ENCODE data around the gene ZYX. TPM values are rescaled to one million over a fixed set of nuclear protein-coding genes. Genes with fewer than 3 reads are reported as not detected.

The ZYX gene
- total RNA-seq, 1 experiment from 2014 or later, result 132 TPM

DNA sequence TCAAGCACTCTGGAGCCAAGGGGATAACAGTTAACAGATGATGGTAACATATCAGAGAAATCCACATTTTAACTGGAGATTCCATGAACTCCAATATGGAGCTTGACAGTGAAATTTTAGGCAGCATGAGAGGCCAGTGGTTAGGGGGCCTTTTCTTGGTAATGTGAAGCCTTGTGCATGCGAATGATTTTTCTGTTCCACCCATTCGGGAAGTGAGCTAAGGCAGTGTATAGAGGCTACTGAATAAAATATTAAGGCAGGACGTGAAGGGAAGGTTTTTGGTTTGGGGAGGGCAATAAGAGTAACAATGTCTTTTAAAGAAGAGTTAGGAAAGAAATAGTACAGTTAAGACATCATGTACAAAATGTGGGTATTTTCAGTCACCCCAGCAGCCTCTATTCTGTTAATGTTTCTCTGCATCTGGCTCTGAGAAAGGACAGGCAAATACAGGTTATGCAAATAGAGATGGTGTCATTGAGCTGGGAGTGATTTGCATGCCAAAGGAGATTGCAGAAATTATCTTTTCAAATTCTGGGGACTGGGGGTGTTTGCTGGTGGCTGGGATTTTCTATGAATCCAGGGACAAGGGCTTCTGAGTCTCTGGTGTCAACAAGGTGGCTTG lies 55.3 kb downstream of the ZYX start:
- no peak for DNase-seq (ENCODE audit: low spot score)
- CTCF ChIA-PET, result no interaction called here
- H3K27me3 ChIP-seq (replicated peaks; ENCODE audit: insufficient read depth, low read depth, low read length, poor library complexity), result no peaks in the 10 kb centered on the region
- H3K4me3 ChIP-seq (ENCODE audit: low read depth, low read length, poor library complexity, severe bottlenecking), result no peak overlapping the region
- H3K36me3 ChIP-seq (ENCODE audit: insufficient read depth, low read length, poor library complexity, severe bottlenecking), result no peaks in the 10 kb centered on the region
- POLR2A ChIA-PET (ENCODE audit: low non-redundant PET), result no interaction called here
- BruUV-seq (replicated peaks), result no TSS peak
- H3K27ac ChIP-seq (ENCODE audit: low read depth, low read length, poor library complexity, severe bottlenecking), result no peak overlapping the region
- TF ChIP-seq, protein P1, sequence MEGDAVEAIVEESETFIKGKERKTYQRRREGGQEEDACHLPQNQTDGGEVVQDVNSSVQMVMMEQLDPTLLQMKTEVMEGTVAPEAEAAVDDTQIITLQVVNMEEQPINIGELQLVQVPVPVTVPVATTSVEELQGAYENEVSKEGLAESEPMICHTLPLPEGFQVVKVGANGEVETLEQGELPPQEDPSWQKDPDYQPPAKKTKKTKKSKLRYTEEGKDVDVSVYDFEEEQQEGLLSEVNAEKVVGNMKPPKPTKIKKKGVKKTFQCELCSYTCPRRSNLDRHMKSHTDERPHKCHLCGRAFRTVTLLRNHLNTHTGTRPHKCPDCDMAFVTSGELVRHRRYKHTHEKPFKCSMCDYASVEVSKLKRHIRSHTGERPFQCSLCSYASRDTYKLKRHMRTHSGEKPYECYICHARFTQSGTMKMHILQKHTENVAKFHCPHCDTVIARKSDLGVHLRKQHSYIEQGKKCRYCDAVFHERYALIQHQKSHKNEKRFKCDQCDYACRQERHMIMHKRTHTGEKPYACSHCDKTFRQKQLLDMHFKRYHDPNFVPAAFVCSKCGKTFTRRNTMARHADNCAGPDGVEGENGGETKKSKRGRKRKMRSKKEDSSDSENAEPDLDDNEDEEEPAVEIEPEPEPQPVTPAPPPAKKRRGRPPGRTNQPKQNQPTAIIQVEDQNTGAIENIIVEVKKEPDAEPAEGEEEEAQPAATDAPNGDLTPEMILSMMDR (conservative IDR thresholded peaks at IDR 0.05; ENCODE audit: low read depth, low read length), result no peak
- no peak for TF ChIP-seq EZH2 (IDR thresholded peaks at IDR 0.05; ENCODE audit: borderline replicate concordance, low read depth, low read length, poor library complexity, severe bottlenecking)
- intact Hi-C loops (cut with micrococcal nuclease; ENCODE audit: unreplicated experiment), result no loop called here
- H3K9me3 ChIP-seq (ENCODE audit: low read depth, low read length, poor library complexity, severe bottlenecking), result no peaks in the 10 kb centered on the region
- no peaks in the 10 kb centered on the region for H3K4me1 ChIP-seq (ENCODE audit: insufficient read depth, low read length, poor library complexity, severe bottlenecking)

DNA sequence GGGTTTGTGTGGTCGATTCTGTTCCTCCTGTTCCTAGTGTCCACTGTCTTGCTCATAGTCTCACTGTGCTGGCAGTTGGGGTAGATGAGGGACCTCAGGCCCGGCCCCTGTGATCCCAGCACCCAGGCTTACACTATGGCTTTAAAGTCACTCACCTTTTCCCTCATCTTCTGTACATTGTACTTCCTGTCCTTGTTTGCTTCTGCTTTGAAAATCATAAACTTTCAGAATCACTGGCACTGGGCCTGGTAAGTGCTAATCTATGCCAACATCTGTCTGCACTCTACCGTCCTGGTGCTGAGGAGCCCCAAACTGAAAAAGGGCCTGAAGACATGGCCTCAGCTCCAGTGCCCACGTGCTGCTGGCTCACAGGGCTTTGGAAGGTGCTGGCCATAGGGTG lies 56.4 kb downstream of the ZYX start:
- TF ChIP-seq EZH2 (IDR thresholded peaks at IDR 0.05; ENCODE audit: borderline replicate concordance, low read depth, low read length, poor library complexity, severe bottlenecking), result no peak
- TF ChIP-seq, protein P1 (conservative IDR thresholded peaks at IDR 0.05; ENCODE audit: low read depth, low read length), result no peak
- DNase-seq (ENCODE audit: low spot score), result no peak
- H3K27me3 ChIP-seq (replicated peaks; ENCODE audit: insufficient read depth, low read depth, low read length, poor library complexity), result no peaks in the 10 kb centered on the region
- no peak overlapping the region for H3K4me3 ChIP-seq (ENCODE audit: low read depth, low read length, poor library complexity, severe bottlenecking)
- H3K36me3 ChIP-seq (ENCODE audit: insufficient read depth, low read length, poor library complexity, severe bottlenecking), result no peaks in the 10 kb centered on the region
- no peaks in the 10 kb centered on the region for H3K4me1 ChIP-seq (ENCODE audit: insufficient read depth, low read length, poor library complexity, severe bottlenecking)
- no peaks in the 10 kb centered on the region for H3K9me3 ChIP-seq (ENCODE audit: low read depth, low read length, poor library complexity, severe bottlenecking)
- ChIA-PET CTCF (no interaction called here), POLR2A (ENCODE audit: low non-redundant PET) (no interaction called here)
- intact Hi-C loops (cut with micrococcal nuclease; ENCODE audit: unreplicated experiment), result no loop called here
- BruUV-seq (replicated peaks), result no TSS peak
- no peak overlapping the region for H3K27ac ChIP-seq (ENCODE audit: low read depth, low read length, poor library complexity, severe bottlenecking)

DNA sequence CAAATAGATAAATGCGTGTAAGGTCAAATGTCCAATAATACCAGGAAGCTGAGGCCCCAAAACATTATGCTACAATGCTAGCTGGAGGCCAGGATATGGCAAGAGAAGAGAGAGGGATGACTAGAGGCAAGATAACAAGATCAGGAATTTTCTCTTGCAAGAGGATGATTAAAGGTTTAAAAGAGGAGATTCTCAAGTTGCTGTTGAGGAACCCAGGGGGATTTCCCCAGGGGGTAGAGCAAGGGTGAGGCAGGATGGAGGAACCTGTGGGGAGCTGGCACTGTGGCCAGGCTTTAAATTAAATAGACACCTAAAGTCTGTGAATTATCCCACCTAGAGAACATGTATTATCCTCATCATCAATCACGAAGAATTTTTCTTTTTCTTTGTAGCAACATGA lies 58.7 kb downstream of the ZYX start:
- ChIA-PET CTCF (no interaction called here), POLR2A (ENCODE audit: low non-redundant PET) (no interaction called here)
- Histone ChIP-seq H3K9me3 (ENCODE audit: low read depth, low read length, poor library complexity, severe bottlenecking) (no peaks in the 10 kb centered on the region), H3K36me3 (ENCODE audit: insufficient read depth, low read length, poor library complexity, severe bottlenecking) (no peaks in the 10 kb centered on the region), H3K4me3 (ENCODE audit: low read depth, low read length, poor library complexity, severe bottlenecking) (no peak overlapping the region), H3K27me3 (replicated peaks; ENCODE audit: insufficient read depth, low read depth, low read length, poor library complexity) (no peaks in the 10 kb centered on the region), H3K27ac (ENCODE audit: low read depth, low read length, poor library complexity, severe bottlenecking) (no peak overlapping the region), H3K4me1 (ENCODE audit: insufficient read depth, low read length, poor library complexity, severe bottlenecking) (no peaks in the 10 kb centered on the region)
- intact Hi-C loops (cut with micrococcal nuclease; ENCODE audit: unreplicated experiment), result no loop called here
- TF ChIP-seq EZH2 (IDR thresholded peaks at IDR 0.05; ENCODE audit: borderline replicate concordance, low read depth, low read length, poor library complexity, severe bottlenecking), result no peak
- TF ChIP-seq, protein P1 (conservative IDR thresholded peaks at IDR 0.05; ENCODE audit: low read depth, low read length), result no peak
- DNase-seq (ENCODE audit: low spot score), result no peak
- no TSS peak for BruUV-seq (replicated peaks)

Small RNA genes lying within 50 kb of the gene (microRNA-seq; reads per million reads assigned to microRNA genes)
- 5.1 reads per million, percentile 17 among the genes with 10 or more reads in this experiment for gene MIR6892

Other genes with a start within 250 kb of the ZYX start
- gene PIP, start 249.3 kb upstream of the ZYX start, total RNA-seq (2021), result not detected in 2 replicates
- gene TAS2R39, start 197.9 kb upstream of the ZYX start, total RNA-seq (2021), result not detected in 2 replicates
- not detected in 2 replicates for gene TAS2R40, start 159.3 kb upstream of the ZYX start, total RNA-seq (2021)
- gene GSTK1, start 117.9 kb upstream of the ZYX start, total RNA-seq (2021), result 43.1 and 50.8 TPM in 2 replicates
- not detected in 2 replicates for gene TMEM139, start 96.4 kb upstream of the ZYX start, total RNA-seq (2021)
- 57.8 and 76.8 TPM in 2 replicates for gene CASP2, start 93.0 kb upstream of the ZYX start, total RNA-seq (2021)
- gene CLCN1, start 65.2 kb upstream of the ZYX start, total RNA-seq (2021), result not detected in 2 replicates
- gene FAM131B, start 18.6 kb upstream of the ZYX start, total RNA-seq (2021), result 1.8 and 1.9 TPM in 2 replicates
- 1.2 and 1.7 TPM in 2 replicates for gene EPHA1, start 27.5 kb downstream of the ZYX start, total RNA-seq (2021)
- not detected in 2 replicates for gene TAS2R60, start 62.1 kb downstream of the ZYX start, total RNA-seq (2021)
- gene TAS2R41, start 96.5 kb downstream of the ZYX start, total RNA-seq (2021), result not detected in 2 replicates
- not detected in 2 replicates for gene CTAGE15, start 190.5 kb downstream of the ZYX start, total RNA-seq (2021)
- 0.09 TPM in 1 of 2 replicates, not detected in the other for gene TCAF2, start 239.6 kb downstream of the ZYX start, total RNA-seq (2021)

Measured in A673 (cell line).